Stimulated activated CD8-positive, alpha-beta memory T cell treated with anti-CD3 and anti-CD28 coated beads, Interleukin-12 subunit alpha, Interleukin-12 subunit beta, amount 100 ng/mL, for 24 hours (primary cell): ENCODE data around the gene ATP2A1.

Experiments used
- DNase-seq: peaks from one replicate; pipeline ENCODE4 v3.0.0-alpha.2; 2020; ENCODE audit errors: extremely low read depth

ATP2A1 gene

GRCh38 chr16:28878083-28878926 is at the start of gene ATP2A1:
ATP2A1 (plus strand) TSS chr16:28878488; CDS start chr16:28878672, 184 bp downstream.
- no peak for DNase-seq

DNA sequence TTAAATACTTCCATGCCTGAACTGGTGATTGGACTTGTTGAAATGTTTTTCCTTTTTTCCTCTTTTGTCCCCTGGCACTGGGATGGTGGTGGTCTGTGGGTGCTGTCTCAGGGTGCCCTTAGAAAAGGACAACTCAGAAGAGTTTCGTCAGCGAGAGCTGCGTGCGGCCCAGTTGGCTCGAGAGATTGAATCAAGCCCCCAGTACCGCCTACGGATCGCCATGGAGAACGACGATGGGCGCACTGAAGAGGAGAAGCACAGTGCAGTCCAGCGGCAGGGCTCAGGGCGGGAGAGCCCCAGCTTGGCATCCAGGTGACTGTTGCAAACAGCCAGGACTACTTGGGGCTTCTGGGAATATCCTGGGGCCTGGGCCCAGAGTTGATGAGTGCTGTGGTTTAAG is 48.5 kb upstream of the ATP2A1 start:
- no peak for DNase-seq

GRCh38 chr16:28830531-28830930 is 47.8 kb upstream of the ATP2A1 start:
- DNase-seq, result no peak

DNA sequence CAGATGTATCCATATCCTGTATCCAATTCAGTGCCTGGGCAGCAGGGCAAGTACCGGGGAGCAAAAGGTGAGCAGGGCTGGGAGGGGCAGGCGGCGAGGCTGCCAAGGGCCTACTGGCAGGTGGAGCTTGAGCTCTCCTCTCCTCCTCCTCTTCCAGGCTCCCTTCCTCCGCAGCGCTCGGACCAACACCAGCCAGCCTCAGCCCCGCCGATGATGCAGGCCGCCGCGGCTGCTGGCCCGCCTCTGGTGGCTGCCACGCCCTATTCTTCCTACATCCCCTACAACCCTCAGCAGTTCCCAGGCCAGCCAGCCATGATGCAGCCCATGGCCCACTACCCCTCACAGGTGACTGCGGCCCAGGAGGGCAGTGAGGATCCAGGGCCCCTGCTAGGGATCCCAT is 43.9 kb upstream of the ATP2A1 start:
- no peak for DNase-seq

DNA sequence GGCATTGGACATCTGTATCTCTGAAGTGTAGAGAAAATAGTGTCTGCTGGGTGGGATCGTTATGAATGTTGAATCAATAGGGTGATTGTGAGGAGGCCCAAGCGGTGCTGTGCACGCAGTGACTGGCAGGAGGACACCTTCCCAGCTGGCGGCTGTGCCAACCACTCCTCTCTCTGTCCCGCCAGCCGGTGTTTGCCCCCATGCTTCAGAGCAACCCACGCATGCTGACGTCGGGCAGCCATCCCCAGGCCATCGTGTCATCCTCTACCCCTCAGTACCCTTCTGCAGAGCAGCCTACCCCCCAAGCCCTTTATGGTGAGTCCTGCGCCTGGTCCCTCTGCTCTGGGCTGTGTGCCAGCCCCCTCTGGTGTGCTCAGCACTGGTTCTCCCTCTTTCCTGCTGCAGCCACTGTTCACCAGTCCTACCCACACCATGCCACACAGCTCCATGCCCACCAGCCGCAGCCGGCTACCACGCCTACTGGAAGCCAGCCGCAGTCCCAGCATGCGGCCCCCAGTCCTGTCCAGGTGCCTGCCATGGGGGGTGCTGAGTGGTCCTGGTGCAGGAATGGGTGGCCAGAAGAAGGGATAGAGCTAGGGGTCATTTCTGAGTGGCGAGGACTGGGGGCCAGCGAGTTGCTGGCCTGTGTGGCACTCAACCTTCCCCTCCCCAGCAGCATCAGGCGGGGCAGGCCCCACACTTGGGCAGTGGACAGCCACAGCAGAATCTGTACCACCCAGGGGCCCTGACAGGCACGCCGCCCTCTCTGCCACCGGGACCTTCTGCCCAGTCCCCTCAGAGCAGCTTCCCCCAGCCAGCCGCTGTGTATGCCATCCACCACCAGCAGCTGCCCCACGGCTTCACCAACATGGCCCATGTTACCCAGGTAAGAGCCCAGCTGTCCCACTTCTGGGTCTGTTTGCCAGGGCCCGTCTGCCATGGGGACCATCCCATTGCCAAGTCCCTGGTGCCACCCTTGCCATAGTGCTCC is 43.1 kb upstream of the ATP2A1 start:
- DNase-seq, result no peak

DNA sequence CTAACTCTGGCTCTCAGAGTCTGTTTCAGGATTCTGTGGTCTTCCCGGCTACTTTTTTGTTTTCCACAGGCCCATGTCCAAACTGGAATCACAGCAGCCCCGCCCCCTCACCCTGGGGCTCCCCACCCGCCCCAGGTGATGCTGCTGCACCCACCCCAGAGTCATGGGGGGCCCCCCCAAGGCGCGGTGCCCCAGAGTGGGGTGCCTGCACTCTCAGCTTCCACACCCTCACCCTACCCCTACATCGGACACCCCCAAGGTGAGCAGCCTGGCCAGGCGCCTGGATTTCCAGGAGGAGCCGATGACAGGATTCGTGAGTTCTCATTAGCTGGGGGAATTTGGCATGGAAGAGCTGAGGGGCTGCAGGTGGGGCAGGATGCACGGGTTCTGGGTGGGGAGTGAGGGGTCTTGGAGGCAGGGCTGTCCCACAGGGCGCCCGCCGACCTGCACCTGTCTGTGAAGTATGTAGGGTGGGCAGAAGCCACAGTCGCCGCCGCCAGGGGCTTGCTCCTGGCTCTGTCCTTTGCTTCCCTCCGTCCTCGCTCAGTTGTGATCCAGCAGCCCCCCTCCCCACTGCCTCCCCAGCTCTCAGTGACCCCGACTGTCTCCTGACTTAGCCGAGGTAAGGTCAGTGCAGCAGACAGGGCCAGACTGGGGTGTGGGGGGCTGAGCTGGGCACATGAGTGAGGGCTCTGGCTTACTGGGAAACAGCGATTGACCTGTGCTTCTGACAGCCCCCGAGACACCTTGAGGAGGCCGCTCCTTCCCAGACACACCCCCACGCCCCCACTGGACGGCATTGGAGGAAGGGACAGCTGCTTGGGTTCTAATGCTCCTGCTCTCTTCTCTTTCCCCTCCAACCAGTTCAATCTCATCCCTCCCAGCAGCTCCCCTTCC is 42.2 kb upstream of the ATP2A1 start:
- no peak for DNase-seq

- no peak for DNase-seq
Observed at GRCh38 chr16:28836761-28837064, 41.6 kb upstream of the ATP2A1 start.

DNA sequence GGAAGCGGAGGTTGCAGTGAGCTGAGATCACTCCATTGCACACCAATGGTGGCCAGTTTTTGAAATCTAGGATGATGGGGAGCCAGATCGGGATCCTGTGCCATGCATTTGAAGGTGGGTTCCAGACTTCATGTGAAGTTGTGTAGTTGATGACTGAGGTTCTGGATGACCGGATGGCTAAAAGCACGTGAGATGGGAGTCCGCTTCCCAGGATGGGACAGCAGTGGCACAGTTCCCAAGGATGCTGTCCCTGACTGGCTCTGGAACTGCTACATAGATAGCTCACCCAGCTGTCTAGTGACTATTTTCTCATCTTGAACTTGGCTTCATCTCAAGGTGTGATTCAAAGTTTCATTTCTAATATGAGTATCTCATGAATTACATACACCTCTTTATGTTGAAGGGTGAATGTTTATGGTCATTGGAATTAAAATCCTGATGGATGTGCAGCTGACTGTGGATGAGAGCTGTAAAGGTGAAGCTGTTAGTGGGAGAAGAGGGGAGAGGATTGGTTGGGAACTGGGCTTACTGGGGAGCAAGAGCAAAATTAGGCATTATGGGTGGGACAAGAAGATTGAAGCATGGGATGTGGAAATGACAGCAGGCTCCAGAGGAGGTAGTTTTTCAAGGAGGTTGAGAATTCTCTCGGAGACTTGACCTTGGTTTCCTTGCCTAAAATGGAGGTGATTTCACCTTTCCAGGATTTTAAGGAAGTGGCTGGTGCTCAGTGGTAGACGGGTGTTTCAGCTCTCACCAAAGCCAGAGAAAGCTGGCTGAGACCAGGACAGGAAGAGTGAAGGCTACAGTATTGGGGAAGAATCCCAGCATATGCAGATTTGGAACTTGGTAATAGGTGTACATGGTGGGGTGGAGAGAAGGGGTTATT is 40.4 kb upstream of the ATP2A1 start:
- no peak for DNase-seq

DNA sequence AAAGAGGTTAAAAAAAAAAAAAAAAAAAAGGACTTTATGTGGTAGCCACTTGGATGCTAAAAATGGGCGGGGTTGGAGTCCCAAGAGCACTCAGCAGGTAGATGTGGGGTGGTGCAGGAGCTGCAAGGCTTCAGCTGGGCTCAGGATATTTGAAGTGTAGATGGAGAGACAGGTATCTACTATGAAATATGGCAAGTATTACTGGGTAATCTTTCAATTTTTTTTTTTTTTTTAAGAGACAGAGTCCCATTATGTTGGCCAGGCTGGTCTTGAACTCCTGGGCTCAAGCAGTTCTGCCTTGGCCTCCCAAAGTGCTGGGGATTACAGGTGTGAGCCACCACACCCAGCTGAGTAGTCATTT is 39.8 kb upstream of the ATP2A1 start:
- DNase-seq, result no peak

GRCh38 chr16:28839004-28839639 is 39.2 kb upstream of the ATP2A1 start:
- DNase-seq, result no peak

- DNase-seq, result no peak
Observed at GRCh38 chr16:28839899-28840298, 38.4 kb upstream of the ATP2A1 start.

DNA sequence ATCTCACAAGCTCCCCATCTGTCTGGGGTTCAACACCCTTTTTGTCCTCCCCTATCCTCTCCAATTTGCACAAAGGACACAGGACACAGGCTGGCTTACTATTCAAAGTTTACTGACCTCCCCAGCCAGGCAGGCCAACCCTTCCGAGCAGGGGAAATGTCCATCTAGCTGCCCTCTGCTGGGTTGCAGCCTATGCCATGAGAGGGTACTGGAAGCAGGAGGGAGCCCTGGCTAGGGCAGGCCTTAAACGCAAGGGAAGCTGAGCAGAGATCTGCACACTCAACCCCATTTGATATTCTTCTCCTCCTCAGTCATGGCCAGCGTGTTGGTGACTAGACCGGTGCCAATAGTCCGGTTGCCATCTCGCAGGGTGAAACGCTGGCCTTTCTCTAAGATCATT is 35.6 kb upstream of the ATP2A1 start:
- DNase-seq, result no peak

DNA sequence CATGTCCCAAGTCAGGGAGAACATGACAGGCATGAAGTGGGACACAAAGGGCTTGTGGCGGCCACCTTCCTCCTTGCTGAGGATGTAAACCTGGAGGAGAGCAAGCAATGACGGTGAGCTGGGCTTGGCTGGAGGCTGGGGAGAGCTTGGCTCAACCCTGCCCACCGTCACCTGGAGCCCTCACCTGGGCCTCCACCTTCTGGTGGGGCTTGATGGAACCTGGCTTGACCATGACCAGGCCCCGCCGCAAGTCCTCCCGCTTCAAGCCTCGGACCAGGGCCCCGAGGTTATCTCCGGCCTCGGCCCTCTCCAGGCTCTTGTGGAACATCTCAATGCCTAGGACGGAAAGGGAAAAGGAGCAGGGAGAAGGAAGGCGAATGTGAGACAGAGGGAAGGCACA is 34.5 kb upstream of the ATP2A1 start:
- DNase-seq, result no peak

GRCh38 chr16:28844226-28844885 is 33.9 kb upstream of the ATP2A1 start:
- DNase-seq, result no peak

DNA sequence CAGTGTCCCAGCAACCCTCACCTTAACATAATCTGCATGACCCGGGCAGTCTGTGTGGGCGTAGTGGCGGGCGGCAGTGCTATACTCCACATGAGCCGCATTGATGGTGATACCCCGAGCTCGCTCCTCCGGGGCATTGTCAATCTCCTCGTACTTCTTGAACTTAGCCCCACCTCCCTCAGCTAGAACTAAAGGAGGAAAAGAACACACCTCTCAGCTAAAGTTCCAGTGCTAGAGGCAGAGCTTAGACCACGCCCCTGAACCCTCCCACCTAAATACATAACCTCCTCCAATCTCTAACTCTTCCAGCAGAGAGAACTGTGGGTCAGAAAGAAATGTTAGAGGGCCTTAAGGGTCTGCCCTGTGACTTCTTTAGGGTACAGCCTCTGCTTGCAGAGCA is 33.0 kb upstream of the ATP2A1 start:
- no peak for DNase-seq

DNA sequence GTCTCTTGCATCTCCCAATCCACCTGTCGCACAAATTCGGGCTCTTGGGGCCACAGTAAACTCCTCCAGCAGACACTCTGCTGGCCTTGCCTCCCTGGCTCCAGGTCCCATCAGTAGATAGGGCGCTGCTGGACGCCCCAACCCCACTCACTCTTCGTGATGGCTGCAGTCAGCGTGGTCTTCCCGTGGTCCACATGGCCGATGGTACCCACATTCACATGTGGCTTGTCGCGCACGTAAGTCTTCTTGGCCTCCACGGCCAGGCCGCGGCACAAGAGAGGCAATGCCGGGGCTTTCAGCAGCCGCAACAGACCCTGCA is 32.6 kb upstream of the ATP2A1 start:
- DNase-seq, result no peak

GRCh38 chr16:28846080-28846932 is 32.0 kb upstream of the ATP2A1 start, which contains the start of gene TUFM:
TUFM (minus strand) TSS chr16:28846348; CDS start chr16:28846269, 79 bp downstream.
- peak; percentile 91 for DNase-seq

- no peak for DNase-seq
Observed at GRCh38 chr16:28846933-28847273, 31.4 kb upstream of the ATP2A1 start.

DNA sequence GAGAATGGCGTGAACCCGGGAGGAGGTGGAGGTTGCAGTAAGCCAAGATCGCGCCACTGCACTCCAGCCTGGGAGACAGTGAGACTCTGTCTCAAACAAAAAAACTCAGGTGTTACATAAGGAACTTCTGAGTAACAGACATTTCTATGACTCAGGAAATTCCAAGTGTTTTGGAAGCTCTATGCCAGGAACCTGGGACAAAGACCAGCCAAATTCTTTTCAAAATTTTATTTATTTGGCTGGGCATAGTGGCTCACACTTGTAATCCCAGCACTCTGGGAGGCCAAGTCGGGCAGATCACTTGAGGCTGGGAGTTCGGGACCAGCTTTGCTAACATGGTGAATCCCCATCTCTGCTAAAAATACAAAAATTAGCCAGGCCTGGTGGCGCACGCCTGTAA is 19.9 kb upstream of the ATP2A1 start:
- DNase-seq, result no peak
